H1 (cell line): Measurements from ENCODE around the gene CORT. TPM values are rescaled to one million over a fixed set of nuclear protein-coding genes. Genes with fewer than 3 reads are reported as not detected.
A peak's percentile ranks its signal among the peaks of the same experiment; 100 is the strongest.

Source experiments
- CTCF ChIA-PET: fragments of 300-600 bp; sonication (Branson Sonifier 250); formaldehyde crosslinking; loops from one replicate; lab custom pipeline; 2021; ENCODE audit not compliant: partially characterized antibody; lab: Charles Lee
- POLR2A ChIA-PET: fragments of 300-600 bp; sonication (Branson Sonifier 250); formaldehyde crosslinking; loops from one replicate; lab custom pipeline; 2021; ENCODE audit warnings: inconsistent platforms; ENCODE audit not compliant: partially characterized antibody; lab: Charles Lee
- DNase-seq, 2 experiments: peaks; one replicate each; pipeline versions ENCODE4 v3.0.0 to v3.0.0-alpha.2; 2010 to 2022; ENCODE audit warnings: low spot score in 2 of 2, low read depth in 1 of 2, mixed read lengths in 1 of 2
- FAIRE-seq: peaks from 2 replicates; lab custom pipeline; 2011; peaks lifted over from hg19 to GRCh38; lab: Jason Lieb, UNC
- H2AFZ ChIP-seq: 2 replicates; pipeline ENCODE4 v1.8.1; 2012; ENCODE audit warnings: low read length, inconsistent platforms
- H2AK5ac ChIP-seq: 2 replicates; pipeline ENCODE4 v1.6.1; 2013; ENCODE audit warnings: low read depth, low read length
- H2BK120ac ChIP-seq: replicated peaks from 2 replicates; pipeline ENCODE3; 2013; ENCODE audit warnings: low read depth, low read length, inconsistent platforms
- H2BK12ac ChIP-seq: 2 replicates; pipeline ENCODE4 v1.6.1; 2013; ENCODE audit warnings: low read depth, low read length
- H2BK15ac ChIP-seq: 2 replicates; pipeline ENCODE4 v1.6.1; 2013; ENCODE audit warnings: low read length
- H2BK20ac ChIP-seq: 2 replicates; pipeline ENCODE4 v1.6.1; 2013; ENCODE audit warnings: low read length
- H2BK5ac ChIP-seq: 2 replicates; pipeline ENCODE4 v1.6.1; 2013; ENCODE audit warnings: low read depth, low read length
- H3K14ac ChIP-seq: 2 replicates; pipeline ENCODE4 v1.6.1; 2013; ENCODE audit warnings: inconsistent platforms; ENCODE audit not compliant: insufficient read length
- H3K18ac ChIP-seq: 2 replicates; pipeline ENCODE4 v1.6.1; 2013; ENCODE audit warnings: low read length; ENCODE audit errors: extremely low read depth
- H3K23ac ChIP-seq: 2 replicates; pipeline ENCODE4 v1.6.1; 2013; ENCODE audit warnings: inconsistent platforms; ENCODE audit not compliant: insufficient read length
- H3K23me2 ChIP-seq: 2 replicates; pipeline ENCODE4 v1.6.1; 2013; ENCODE audit warnings: low read depth, low read length
- H3K27ac ChIP-seq: 2 replicates; pipeline ENCODE4 v1.6.1; 2011; ENCODE audit warnings: low read depth, low read length, inconsistent platforms
- H3K27me3 ChIP-seq, 4 experiments: replicated peaks in 1 of 4; 1 replicate in 1 of 4; 2 replicates in 3 of 4; pipeline versions ENCODE4 v1.6.1 to v1.8.1; 2011 to 2013; ENCODE audit warnings: low read length in 3 of 4, mild to moderate bottlenecking in 3 of 4, inconsistent platforms in 2 of 4, mixed read lengths in 2 of 4, moderate library complexity in 1 of 4; ENCODE audit not compliant: control insufficient read depth in 3 of 4, insufficient read depth in 3 of 4; ENCODE audit errors: extremely low read depth in 1 of 4
- H3K36me3 ChIP-seq, 4 experiments: 2 replicates each; pipeline versions ENCODE4 v1.6.1 to v1.8.1; 2011 to 2013; ENCODE audit warnings: mild to moderate bottlenecking in 4 of 4, low read length in 3 of 4, moderate library complexity in 2 of 4, control low read depth in 1 of 4, inconsistent platforms in 1 of 4; ENCODE audit not compliant: insufficient read depth in 4 of 4, control insufficient read depth in 2 of 4
- H3K4ac ChIP-seq: replicated peaks from 2 replicates; pipeline ENCODE3; 2013; ENCODE audit warnings: low read length, low read depth, mixed read lengths, inconsistent platforms; ENCODE audit not compliant: insufficient read length
- H3K4me1 ChIP-seq, 4 experiments: replicated peaks in 1 of 4; 1 replicate in 1 of 4; 2 replicates in 3 of 4; pipeline versions ENCODE4 v1.6.1 to v1.8.1; 2011 to 2013; ENCODE audit warnings: low read length in 3 of 4, inconsistent platforms in 2 of 4, mixed read lengths in 1 of 4; ENCODE audit not compliant: insufficient read depth in 4 of 4, control insufficient read depth in 3 of 4
- H3K4me2 ChIP-seq, 2 experiments: 2 replicates each; pipeline versions ENCODE4 v1.6.1 to v1.8.1; 2011 to 2013; ENCODE audit warnings: low read depth in 2 of 2, low read length in 2 of 2, control low read depth in 1 of 2, inconsistent platforms in 1 of 2, mild to moderate bottlenecking in 1 of 2; ENCODE audit not compliant: insufficient read depth in 1 of 2
- H3K4me3 ChIP-seq, 4 experiments: fragments of 200-600, 300-600 bp in 1 of 4; sonication (generic), shearing (Covaris generic), sonication (Bioruptor Twin) in 1 of 4; 2 replicates each; pipeline versions ENCODE4 v1.5.1 to v1.8.1; 2011 to 2016; ENCODE audit warnings: low read length in 4 of 4, low read depth in 3 of 4, control low read depth in 2 of 4, inconsistent platforms in 2 of 4, mild to moderate bottlenecking in 2 of 4, mixed read lengths in 1 of 4, moderate library complexity in 1 of 4; ENCODE audit not compliant: insufficient read depth in 2 of 4; ENCODE audit errors: extremely low read depth in 1 of 4
- H3K56ac ChIP-seq: replicated peaks from 2 replicates; pipeline ENCODE3; 2013; ENCODE audit warnings: low read depth, mild to moderate bottlenecking, mixed read lengths, low read length, inconsistent platforms; ENCODE audit not compliant: insufficient read length
- H3K79me1 ChIP-seq: 2 replicates; pipeline ENCODE4 v1.6.1; 2013; ENCODE audit warnings: low read depth, low read length, control low read depth
- H3K79me2 ChIP-seq, 2 experiments: 2 replicates each; pipeline versions ENCODE4 v1.6.1 to v1.8.1; 2012 to 2013; ENCODE audit warnings: low read length in 2 of 2, mild to moderate bottlenecking in 2 of 2, inconsistent platforms in 1 of 2; ENCODE audit not compliant: insufficient read depth in 2 of 2, control insufficient read depth in 1 of 2
- H3K9ac ChIP-seq, 4 experiments: replicated peaks in 1 of 4; 1 replicate in 1 of 4; 2 replicates in 3 of 4; pipeline versions ENCODE4 v1.6.1 to v1.8.1; 2011 to 2013; ENCODE audit warnings: low read depth in 3 of 4, low read length in 3 of 4, control low read depth in 2 of 4, mild to moderate bottlenecking in 2 of 4, moderate library complexity in 2 of 4, inconsistent platforms in 1 of 4; ENCODE audit errors: extremely low read depth in 1 of 4
- H3K9me3 ChIP-seq, 2 experiments: 2 replicates each; pipeline versions ENCODE4 v1.6.1 to v1.8.1; 2012 to 2013; ENCODE audit warnings: mild to moderate bottlenecking in 2 of 2, moderate library complexity in 2 of 2, control low read depth in 1 of 2, inconsistent platforms in 1 of 2, low read depth in 1 of 2, low read length in 1 of 2, mixed read lengths in 1 of 2; ENCODE audit not compliant: insufficient read depth in 2 of 2
- H4K20me1 ChIP-seq, 2 experiments: replicated peaks in 1 of 2; 2 replicates each; pipeline versions ENCODE3 to v1.8.1; 2011 to 2013; ENCODE audit warnings: inconsistent platforms in 2 of 2, low read length in 2 of 2, mild to moderate bottlenecking in 1 of 2; ENCODE audit not compliant: insufficient read depth in 2 of 2, control insufficient read depth in 1 of 2
- H4K5ac ChIP-seq: 2 replicates; pipeline ENCODE4 v1.6.1; 2013; ENCODE audit warnings: low read length, low read depth, mixed read lengths, inconsistent platforms; ENCODE audit not compliant: insufficient read length
- H4K8ac ChIP-seq: 2 replicates; pipeline ENCODE4 v1.8.0; 2013; ENCODE audit warnings: mild to moderate bottlenecking, moderate library complexity, low read length, inconsistent platforms; ENCODE audit not compliant: insufficient read depth; ENCODE audit errors: extremely low read depth
- H4K91ac ChIP-seq: replicated peaks from 2 replicates; pipeline ENCODE3; 2013; ENCODE audit warnings: low read length, mixed read lengths, inconsistent platforms; ENCODE audit not compliant: insufficient read length
- BCL11A ChIP-seq, 2 experiments: IDR thresholded peaks; one replicate each; pipeline ENCODE4 v1.6.1; 2011; ENCODE audit warnings: low read depth in 2 of 2, low read length in 2 of 2, mild to moderate bottlenecking in 2 of 2
- GABPA ChIP-seq: IDR thresholded peaks from 2 replicates; pipeline ENCODE4 v1.6.1; 2011; ENCODE audit warnings: mild to moderate bottlenecking, low read length, moderate library complexity, borderline replicate concordance; ENCODE audit not compliant: insufficient read depth
- NRF1 ChIP-seq: IDR thresholded peaks from 2 replicates; pipeline ENCODE4 v1.6.1; 2011; ENCODE audit warnings: mild to moderate bottlenecking, low read depth, low read length, improper control_type of control experiment
- POLR2AphosphoS5 ChIP-seq: IDR thresholded peaks from 2 replicates; pipeline ENCODE4 v1.6.1; 2011; ENCODE audit warnings: low read depth, low read length
- POU5F1 ChIP-seq: IDR thresholded peaks from 2 replicates; pipeline ENCODE4 v1.6.1; 2011; ENCODE audit warnings: low read depth, mild to moderate bottlenecking, low read length, moderate library complexity
- TBP ChIP-seq: IDR thresholded peaks from 2 replicates; pipeline ENCODE4 v1.6.1; 2011; ENCODE audit warnings: low read depth, low read length, improper control_type of control experiment
- WGBS, 2 experiments: shearing (Covaris generic) in 1 of 2; methylation state at CpG; one replicate each; pipeline versions ENCODE4 v1.1.6 to v1.1.7; 2013 to 2015; ENCODE audit warnings: low lambda C conversion rate in 2 of 2, mixed read lengths in 2 of 2, inconsistent platforms in 1 of 2, low coverage in 1 of 2, missing lambda C conversion rate in 1 of 2; ENCODE audit not compliant: insufficient replicate concordance in 2 of 2, insufficient coverage in 1 of 2, insufficient read length in 1 of 2; ENCODE audit errors: extremely low coverage in 1 of 2, missing lambda C conversion rate in 1 of 2; 5-methylcytosine and 5-hydroxymethylcytosine counted together
- polyA plus RNA-seq, 7 experiments: library from polyadenylated mRNA; depleted of rRNA in 3 of 7; stranded (reverse) in 5 of 7; unstranded in 2 of 7; fragments of >200 nt in 5 of 7; fragments of 200-250 nt in 2 of 7; gene quantifications; 1 replicate in 5 of 7; 2 replicates in 1 of 7; 4 replicates in 1 of 7; pipeline versions ENCODE4 v1.2.1 to v1.2.3, GENCODE V29; 2011 to 2013; ENCODE audit warnings: missing spikeins in 2 of 7, mixed read lengths in 2 of 7
- total RNA-seq: library from RNA; stranded (reverse); fragmentation: NEBNext Ultra II Directional; extraction: Animal tissue kit (Norgen Biotek cat#: 25700); gene quantifications from 2 replicates; pipeline ENCODE4 v1.2.1, GENCODE V29; 2021

The CORT gene
- total and polyA plus RNA-seq, 2 of the 8 experiments (the other 6 are each of a cell fraction or from before 2014, with no cell fraction given), result 0.15 to 0.30 TPM

GRCh38 chr1:10407201-10407600, 42.6 kb upstream of the CORT start:
- H3K36me3 ChIP-seq, result peaks cover 52 to 95% (median 90%) of the 10 kb centered on the region in 4 experiments

More at GRCh38 chr1:10407201-10407600, 42.6 kb upstream of the CORT start:
- FAIRE-seq (no peak), DNase-seq (no peak)
- Histone ChIP-seq H3K56ac (no peak overlapping the region), H2BK12ac (no peak overlapping the region), H3K4me1 (no peaks in the 10 kb centered on the region), H4K5ac (no peak overlapping the region), H2BK20ac (no peak overlapping the region), H2BK5ac (no peak overlapping the region), H4K20me1 (peaks cover 2 to 5% of the 10 kb centered on the region in 2 experiments), H2BK15ac (no peak overlapping the region), H4K91ac (no peak overlapping the region), H4K8ac (no peak overlapping the region), H3K79me2 (peaks cover 0 to under 1% of the 10 kb centered on the region in 2 experiments; a peak in 1 of 4 replicates), H3K27me3 (no peaks in the 10 kb centered on the region), H3K23me2 (no peaks in the 10 kb centered on the region), H3K79me1 (peaks cover 4% of the 10 kb centered on the region; the same call in 1 of the 2 replicates), H2BK120ac (no peak overlapping the region), H3K4me3 (no peak overlapping the region), H2AK5ac (no peak overlapping the region), H3K27ac (no peak overlapping the region), H3K9ac (no peak overlapping the region), H3K18ac (no peak overlapping the region), H3K4me2 (no peak overlapping the region), H3K23ac (no peak overlapping the region), H3K9me3 (no peaks in the 10 kb centered on the region), H2AFZ (no peak overlapping the region), H3K4ac (no peak overlapping the region), H3K14ac (no peak overlapping the region)
- ChIA-PET POLR2A (interaction anchor here (1.0 to 5.2 kb wide), 4 partner anchors 8 to 57 kb away, joined by 3 to 22 read pairs (median 4); partner anchors contain the start of gene PGD), CTCF (interaction anchor here (1.7 kb wide), 1 partner anchor 29 kb away, joined by 8 read pairs; no protein-coding TSS in a partner anchor)
- TF ChIP-seq POLR2AphosphoS5, result peak; percentile 35; the same call in 1 of the 2 replicates
- no peak for TF ChIP-seq TBP
- TF ChIP-seq GABPA, result no peak
- TF ChIP-seq BCL11A (IDR thresholded peaks at IDR 0.05; ENCODE audit: low read depth in 2 of 2, low read length in 2 of 2), result no peak
- TF ChIP-seq POU5F1, result no peak
- TF ChIP-seq NRF1, result no peak
- WGBS, 2 experiments, result 100% methylated on average over 2 of the region's 2 CpGs; no CpG with 5 or more reads in 1 of the 2 experiments
